NCI-H510A (cell line): ENCODE results near the gene FHAD1.
A peak's percentile ranks its signal among the peaks of the same experiment; 100 is the strongest.

Experiments used
- DNase-seq: peaks from one replicate; lab custom pipeline; 2025; lab: John Stamatoyannopoulos, UW

The FHAD1 gene

DNA sequence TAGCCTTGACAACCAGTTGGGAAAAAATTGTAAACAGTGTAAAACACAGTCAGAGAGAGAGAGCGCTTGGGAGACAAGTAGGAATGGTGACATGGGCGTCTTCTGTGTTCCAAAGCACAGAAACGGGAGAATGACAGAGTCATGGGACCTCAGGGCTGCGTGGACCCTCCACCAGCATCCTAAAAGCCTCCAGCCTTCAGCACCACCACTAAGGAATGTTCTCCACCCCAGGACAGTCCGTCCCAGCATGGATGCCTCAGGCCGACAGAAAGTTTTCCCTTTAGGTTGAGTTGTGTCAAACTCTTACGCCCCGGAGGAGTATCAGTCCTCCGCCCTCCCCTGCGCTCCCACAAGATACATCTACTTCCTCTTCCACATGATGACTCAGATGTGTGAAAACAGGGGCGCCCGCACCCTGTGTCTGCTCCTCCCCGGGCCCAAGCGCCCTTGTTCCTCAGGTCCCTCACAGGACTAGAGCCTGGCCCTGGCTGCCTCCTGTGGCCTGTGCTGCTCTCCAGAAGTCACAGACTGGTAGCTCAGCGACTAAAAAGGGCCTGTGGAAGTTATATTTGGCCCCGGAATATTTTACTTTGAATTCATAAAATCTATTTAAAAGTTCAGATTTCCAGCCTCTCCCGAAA lies 98.8 kb downstream of the FHAD1 start:
- no peak for DNase-seq

DNA sequence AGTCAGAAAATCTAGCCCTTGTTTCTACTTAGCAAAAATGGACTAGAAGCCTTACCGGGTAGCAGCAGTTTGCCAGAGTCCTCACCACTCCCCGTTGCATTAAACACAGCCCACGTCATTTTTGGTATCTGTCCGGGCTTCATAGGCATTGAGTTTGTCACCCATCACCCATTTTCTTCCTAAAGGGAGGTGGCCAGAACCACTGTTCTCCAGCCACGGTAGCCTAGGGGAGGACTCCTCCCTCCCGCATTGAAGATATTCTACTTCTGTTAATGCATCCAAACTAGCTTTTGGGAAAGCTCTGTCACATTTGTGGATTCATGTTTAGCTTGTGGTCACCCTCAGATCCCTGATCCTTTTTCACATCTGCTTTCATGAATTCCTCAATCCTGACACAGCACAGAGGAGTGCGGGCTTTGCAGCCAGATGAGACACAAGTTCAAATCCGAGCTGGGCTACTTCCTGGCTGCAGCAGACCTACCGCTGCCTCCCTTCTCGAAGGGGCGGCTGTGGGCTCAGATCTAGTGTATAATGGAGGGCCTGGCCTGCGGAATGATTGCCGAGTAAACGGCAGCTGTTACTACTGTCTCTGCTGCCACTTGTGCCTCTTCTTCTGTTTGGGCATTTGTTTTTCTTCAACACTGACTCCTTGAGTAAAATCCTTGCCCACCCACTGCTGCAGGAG lies 99.5 kb downstream of the FHAD1 start:
- DNase-seq = no peak

DNA sequence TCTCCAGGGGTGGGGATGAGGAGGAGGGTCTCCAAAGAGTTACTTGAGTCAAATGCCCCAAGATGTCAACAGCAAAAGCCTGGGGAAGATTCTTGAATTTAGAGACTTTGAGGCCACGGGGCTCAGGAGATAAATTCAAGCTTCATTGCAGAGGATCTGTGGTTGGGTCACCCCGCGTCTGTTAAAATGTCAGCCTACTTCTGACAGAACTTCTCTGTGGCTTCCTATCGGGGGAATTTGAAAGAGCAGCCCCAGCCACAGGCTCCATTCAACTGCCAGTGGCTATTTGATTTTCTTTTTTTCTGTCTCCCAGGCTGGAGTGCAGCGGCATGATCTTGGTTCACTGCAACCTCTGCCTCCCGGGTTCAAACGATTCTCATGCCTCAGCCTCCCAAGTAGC lies 100.2 kb downstream of the FHAD1 start:
- DNase-seq = no peak

DNA sequence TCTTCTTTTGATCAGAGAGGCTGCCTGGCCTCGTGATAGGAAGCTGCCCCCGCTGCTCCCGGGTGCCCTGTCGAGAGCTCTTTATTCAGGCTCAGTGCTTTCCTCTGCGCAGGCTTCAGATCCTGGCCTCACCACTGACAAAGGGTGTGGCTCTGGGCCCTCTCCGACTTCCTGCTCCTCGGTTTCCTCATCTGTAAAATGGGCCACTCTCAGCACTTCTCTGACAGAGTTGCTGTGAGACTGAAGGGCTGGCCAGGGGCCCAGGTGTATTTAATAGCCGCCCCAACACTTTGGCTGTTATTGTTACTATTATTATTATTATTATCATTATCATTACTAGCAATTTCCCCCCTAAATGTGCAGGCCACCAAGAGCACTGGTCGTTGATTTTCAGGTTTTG lies 101.6 kb downstream of the FHAD1 start:
- no peak for DNase-seq

DNA sequence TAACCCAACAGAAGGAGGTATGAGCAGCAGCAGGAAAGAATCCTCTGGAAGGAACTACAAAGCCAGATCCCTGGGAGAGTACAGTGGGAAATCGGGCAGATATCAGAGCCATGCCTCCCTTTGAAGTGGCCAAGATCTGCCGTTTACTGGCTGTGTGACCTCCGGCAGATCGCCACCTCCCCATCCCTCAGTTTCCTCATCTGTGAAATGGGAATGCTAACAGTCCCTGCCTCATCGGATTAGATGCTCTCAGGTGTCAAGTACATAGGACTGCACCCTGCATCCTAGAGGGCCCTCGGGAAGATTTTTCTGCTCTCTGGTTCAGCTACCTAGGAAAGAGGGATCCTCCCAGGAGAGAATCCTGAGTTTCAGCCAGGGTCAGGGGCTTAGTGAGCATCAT lies 102.1 kb downstream of the FHAD1 start:
- no peak for DNase-seq

DNA sequence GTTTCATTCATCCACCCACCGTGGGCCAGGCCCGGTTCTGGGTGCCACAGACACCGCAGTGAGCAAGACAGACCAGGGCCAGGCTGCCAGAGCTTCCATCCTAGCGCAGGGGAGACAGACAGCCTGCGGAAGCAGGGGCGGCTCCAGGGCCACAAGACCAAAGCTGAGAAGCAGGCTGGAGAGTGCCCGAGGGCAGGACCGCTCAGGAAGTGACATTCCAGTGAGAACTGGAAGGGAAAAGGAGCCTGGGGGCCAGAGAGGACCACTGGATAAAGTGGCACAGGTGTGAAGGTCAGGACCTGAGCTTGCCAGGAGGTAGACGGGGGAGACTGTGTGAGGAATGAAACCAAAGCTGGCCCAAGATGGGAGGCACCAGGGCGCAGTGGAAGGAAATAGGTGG lies 103.1 kb downstream of the FHAD1 start:
- DNase-seq = no peak

DNA sequence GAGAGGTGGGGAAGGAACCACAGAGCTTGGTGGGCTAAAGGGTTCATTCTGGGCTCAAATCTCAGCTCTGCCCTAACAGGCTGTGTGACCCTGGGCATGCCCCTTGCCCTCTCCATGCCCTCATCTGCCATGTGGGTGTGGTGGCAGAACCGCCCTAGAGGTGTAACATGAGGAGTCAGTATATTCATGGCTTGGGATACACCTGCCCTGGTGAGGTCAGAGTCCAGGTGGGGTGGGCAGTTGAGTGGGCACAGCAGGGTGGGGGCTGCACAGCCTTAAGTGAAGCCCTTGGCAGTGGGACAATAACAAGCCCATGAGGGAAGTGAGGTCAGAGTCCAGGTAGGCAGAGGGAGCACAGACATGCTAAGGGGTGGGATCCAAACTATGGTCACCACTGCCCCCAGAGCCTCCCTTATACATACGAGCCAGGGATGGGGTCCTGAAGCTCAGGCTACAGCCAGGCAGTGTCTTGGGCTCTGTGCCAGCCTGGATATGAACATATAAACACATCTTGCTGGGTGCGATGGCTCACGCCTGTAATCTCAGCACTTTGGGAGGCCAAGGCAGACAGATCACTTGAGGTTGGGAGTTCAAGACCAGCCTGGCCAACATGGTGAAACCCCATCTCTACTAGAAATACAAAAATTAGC lies 103.7 kb downstream of the FHAD1 start:
- no peak for DNase-seq

DNA sequence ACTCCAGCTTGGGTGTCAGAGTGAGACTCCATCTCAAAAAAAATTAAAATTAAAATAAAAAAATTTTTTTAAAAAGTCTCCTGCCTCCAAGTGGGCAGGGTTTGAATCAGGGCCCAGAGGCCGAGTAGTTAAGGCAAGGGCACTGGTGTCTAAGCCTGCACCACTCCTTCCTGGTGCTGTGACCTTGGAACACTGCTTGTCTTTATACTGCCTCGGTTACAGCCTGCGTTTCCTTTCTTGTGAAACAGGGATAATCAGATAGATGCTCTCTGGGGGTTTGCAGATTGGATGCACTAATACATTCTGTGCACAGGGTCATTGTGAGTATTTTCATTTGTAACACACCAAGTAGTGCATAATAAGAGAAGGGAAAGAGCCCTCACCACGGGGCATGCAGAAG lies 104.3 kb downstream of the FHAD1 start:
- no peak for DNase-seq

DNA sequence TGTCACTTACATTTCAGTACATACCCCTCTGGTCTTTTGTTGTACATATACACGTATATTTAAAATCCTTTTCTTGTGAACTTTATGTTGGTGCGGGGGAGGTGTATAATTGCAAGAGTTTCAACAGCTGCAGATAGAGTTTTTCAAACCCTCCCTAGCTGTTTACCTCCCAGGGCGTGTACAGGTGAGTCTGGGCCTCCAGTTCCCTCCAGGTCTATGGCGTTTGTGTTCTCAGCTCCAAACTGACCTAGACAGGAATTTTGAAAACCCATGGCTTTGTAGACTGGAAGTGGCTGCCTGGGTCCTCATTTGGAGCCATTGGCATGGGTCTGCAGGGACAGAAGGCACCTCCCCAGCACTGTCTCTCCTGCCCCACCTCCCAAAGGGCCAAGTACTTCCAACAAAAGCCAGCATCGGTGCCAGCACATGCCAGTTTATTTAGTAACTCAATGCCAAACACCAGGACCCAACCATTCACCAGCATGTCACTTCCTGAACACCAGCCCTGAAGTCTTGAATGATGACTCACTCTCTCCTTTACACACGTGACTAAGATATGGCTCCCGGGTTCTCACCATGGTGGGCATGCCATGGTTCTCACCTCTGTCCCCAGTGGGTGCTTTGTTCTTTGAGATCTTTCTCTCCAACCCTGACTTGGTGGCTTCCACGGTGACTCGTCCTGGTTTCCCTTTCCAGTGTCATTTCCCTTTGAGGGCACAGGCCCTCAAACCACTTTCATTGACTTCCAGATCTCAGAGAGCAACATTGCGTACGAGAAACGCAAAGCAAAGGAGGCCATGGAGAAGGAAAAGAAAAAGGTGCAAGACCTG lies 105.3 kb downstream of the FHAD1 start:
- peak; percentile 96 for DNase-seq

DNA sequence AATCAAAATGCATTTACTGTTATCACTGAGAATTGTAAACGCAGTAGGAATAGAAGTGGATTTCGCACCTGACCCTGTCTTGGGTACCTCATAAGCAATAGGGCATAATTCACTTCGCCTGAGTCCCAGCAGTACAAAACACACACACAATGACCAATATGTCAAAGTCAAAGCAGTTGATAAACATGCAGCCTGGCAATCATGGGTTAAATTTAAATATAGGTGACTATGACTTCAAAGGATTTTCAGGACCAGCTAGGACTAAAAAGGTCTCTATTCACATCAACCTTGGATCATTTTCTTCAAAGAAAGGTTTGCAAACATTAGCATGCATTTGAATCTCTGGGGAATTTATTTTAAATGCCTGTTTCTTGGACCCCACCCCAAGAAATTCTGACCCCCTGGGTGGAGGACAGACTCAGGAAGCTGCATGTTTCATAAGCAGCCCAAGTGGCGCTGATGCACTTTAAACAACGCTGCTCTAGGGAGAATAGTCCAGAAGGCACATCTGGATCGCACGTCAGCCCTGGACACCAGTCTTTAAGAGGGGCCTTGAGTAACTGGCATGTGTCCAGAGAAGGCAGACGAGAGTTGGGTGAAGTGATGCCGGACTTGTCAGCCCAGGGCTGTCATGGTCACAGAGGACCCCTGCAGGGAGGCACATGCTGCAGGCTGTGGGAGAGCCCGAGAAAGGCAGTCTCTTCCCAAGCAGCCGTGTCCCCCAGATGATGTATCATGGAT lies 107.0 kb downstream of the FHAD1 start:
- peak; percentile 80 for DNase-seq

DNA sequence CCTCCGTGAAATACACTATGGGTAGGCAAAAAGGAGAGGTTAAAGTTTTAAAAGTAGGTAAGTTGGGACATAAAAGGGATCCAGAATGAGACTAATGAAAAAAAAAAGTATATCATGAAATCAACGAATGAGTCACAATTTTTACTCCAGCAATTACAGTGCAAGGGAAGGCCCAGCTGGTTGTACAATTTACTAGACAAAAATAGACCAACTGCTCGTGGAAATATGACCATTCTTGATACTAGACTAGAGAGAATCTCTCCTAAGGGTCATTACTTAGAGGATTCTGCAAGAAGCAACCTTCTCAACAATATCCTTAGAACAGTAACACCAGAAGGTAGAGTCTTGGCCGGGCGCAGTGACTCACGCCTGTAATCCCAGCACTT lies 107.5 kb downstream of the FHAD1 start:
- no peak for DNase-seq

DNA sequence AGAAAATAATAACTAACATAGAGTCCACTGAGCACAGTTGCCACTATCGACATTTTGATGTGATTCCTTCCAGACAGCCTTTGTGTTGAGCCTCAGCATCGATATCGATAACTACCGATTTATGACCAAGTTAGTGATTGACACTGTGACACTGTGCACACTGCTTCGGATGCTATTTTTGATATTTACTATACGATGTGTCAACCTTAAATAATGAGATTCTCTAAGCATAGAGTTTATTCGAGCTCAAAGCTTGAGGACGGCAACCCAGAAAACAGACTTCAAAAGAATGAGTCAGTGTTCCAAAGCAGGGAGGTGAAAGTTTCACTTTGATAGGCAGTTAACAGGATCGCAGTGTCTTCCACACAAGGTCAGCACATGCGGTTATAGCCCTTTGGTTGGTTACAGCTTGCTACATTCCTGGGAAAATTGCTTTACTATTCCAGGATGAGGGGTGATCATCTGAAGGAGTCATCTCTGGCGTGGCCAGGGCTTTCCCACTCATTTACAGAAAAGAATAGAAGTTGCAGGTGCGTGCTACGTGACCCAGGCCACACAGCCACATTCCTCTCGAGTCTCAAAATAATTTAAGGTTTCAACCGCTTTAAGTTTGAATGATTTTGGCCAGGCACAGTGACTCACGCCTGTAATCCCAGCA lies 109.1 kb downstream of the FHAD1 start:
- no peak for DNase-seq

DNA sequence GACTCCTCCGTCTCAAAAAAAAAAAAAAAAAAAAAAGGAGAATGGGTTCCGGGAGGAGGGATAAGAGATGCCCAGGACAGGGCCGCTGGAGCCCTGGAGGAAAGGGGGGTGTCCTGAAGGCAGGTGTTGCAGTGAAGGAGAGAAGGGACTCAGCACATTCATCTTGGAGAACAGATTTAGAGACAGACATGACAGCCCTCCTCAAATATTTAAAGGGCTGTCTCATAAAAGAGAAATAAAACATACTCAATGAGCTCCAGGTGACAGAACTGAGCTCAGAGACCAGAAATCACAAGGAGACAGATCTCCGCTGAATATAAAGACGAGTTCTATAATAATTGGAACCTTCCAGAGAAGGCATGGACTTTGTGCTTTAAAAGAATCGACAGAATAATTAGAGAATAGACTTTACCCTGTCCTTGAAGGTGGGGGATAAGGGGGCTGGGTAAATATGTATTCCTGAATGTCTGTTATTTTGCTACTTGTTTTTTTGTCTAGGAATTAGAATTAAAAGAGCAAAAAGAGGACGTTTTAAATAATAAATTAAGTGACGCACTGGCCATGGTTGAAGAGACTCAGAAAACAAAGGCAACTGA lies 110.7 kb downstream of the FHAD1 start:
- no peak for DNase-seq

DNA sequence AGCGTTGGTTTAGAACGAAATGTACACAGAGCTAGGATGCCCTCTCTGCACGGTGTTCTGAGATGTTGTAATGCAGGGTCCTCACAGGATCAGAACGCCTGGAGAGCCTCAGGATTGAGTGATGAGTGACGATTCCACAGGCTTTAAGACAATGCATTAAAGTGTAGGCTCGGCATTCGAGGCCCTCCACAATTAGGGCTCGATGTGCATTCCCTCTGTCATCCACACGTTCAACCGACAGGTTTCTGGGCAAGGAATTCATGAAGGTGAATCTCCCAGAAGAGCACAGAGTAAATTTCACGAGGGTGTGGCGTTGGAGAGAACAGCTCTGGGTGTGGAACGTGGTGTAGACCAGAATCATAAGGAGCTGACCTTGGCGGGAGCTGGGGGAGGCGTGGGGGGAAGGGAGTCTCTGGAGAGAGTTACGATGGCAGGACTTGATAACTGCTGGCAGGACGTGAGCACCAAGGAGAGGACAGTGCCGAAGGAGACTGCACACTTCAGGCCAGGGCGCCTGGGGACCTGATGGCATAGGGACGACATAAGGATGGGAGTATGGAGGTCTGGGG lies 111.6 kb downstream of the FHAD1 start:
- DNase-seq = no peak

DNA sequence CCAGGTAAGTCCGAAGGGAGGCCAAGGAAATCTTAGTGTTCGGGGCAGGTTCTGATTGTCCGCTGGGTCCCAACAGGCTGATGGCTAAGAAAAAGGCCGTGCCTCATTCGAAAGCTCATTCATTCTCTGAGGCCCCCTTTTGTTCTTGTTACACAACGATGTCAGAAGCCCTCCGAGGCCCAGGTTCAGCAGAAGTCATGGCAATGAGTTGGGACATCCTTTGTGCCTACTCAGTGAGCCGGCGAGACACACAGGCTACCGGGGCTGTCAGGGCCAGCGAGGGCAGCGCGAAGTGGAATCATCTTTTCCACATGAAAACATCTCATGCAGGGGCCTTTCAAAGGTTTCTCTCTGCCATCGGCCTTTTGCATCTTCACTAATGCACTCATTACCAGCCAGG lies 113.7 kb downstream of the FHAD1 start:
- DNase-seq = no peak

DNA sequence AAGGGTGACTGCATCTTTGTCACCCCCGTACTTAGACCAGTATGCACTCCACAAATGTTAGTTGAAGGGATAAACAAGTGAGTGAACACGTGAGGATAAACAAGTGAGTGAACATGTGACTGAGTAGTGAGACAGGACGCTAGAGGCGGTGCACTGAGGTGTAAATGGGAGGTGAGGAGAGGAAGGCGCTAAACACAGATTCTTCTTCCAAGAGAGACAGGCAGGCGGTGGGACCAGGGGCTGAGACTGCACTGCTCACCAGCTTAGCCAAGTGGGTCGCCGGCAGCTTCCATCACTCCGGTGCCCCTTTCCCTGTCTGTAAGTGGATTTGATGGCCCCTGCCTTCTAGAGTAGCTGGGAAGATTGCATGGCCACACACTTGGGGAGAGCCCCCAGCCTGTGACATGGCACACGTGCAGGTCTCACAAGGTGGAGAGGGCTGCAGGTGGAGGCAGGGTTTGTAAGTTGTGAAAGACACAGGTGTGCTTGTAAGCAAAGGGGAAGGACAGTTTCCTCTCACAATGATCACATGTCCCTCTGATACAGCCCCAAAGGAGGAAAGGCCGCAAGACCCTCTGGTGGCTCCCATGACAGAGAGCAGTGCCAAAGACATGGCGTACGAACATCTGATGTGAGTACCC lies 115.2 kb downstream of the FHAD1 start:
- no peak for DNase-seq

DNA sequence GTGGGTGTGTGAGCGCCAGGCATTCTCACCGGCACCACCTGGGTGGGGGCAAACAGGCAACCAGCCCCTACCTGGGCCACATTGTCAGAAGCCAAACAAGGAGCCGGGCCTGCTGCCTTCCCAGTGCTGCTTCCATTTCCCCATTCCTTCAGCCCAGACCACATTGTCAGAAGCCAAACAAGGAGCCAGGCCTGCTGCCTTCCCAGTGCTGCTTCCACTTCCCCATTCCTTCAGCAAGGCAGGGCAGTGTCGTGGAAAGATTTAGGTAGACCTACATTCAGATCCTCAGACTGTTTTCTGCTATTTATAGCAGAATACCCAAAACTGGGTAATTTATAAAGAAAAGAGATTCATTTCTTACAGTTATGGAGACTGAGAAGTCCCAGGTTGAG lies 115.7 kb downstream of the FHAD1 start:
- no peak for DNase-seq

DNA sequence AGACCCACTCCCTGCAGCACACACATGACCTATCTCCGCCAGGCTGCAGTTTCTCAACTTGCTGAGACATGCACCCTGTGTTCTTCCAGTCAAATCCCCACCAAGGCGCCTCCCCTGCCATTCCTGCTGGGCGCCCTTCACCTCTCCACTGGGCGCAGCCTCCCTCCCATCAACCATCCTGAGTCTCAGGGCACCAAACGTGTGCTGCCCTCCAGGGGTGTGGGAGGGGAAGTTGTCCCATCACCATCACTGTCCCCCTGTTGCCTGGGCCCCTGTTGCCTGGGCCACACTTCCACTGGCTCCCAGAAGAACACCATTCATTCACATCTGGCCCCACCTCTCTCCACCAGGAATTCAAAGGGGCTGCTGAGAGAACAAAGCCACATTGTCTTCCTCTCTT lies 117.7 kb downstream of the FHAD1 start:
- no peak for DNase-seq

DNA sequence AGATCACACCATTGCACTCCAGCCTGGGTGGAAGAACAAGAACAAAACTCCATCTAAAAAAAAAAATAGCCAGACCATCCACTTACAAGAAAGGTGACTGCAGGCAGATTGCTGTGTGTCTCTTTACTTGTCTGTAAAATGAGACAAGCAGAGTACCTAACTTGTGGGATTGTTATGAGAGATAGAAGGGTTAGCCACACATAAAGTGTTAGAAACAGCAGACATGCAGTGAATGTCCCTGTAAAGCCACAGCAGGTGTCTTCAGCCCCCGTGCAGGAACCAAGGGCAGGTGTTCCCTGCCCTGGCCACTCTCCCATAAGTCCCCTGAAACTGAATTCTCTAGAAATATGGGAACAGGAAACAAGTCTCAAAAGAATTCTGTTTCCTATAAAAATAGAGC lies 121.9 kb downstream of the FHAD1 start:
- no peak for DNase-seq

DNA sequence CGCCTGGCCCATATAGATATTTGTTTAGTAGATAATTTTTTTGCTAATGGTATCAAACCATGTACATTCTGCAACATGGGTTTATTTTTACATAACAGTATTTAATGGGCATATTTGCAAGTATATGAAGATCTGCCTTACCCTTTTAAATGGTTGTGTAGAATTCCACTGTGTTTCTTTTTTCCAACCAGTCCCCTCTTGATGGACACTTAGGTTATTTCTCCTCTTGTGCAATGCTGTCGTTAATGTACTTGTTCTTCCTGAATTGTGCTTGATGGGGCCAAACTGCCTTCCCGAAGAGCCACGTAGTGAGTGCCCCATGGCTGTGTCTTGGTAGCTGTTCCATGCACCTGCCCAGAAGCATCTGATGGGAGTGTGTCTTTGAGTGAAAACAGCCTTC lies 123.2 kb downstream of the FHAD1 start:
- no peak for DNase-seq
